HepG2 (cell line): ENCODE measurements around the gene TTC31. TPM values are rescaled to one million over a fixed set of nuclear protein-coding genes. Genes with fewer than 3 reads are reported as not detected.

Experiments
- ATM ChIP-seq: fragments of 450-650 bp; IDR thresholded peaks from 2 replicates; pipeline ENCODE4 v1.7.1; 2017; ENCODE audit warnings: mild to moderate bottlenecking, borderline replicate concordance
- CREM ChIP-seq, 2 experiments: sonication (generic) in 1 of 2; formaldehyde crosslinking in 1 of 2; IDR thresholded peaks; 2 replicates each; pipeline versions ENCODE4 v1.4.0 to v1.6.1; 2016 to 2020; ENCODE audit warnings: antibody characterized with exemption in 1 of 2, mild to moderate bottlenecking in 1 of 2, missing genetic modification reagents in 1 of 2
- HDAC6 ChIP-seq: fragments of 200-600 bp; sonication (generic); IDR thresholded peaks from 2 replicates; pipeline ENCODE4 v1.7.0; 2017; ENCODE audit warnings: mild to moderate bottlenecking, antibody characterized with exemption, low read length, low read depth
- HES4 ChIP-seq: sonication (generic); formaldehyde crosslinking; IDR thresholded peaks from 2 replicates; pipeline ENCODE4 v1.9.0; 2021; ENCODE audit warnings: mild to moderate bottlenecking, missing genetic modification reagents, borderline replicate concordance
- KLF13 ChIP-seq: sonication (generic); formaldehyde crosslinking; IDR thresholded peaks from 2 replicates; pipeline ENCODE4 v1.4.0; 2020; ENCODE audit warnings: mild to moderate bottlenecking, missing genetic modification reagents
- NCOA5 ChIP-seq: sonication (generic); formaldehyde crosslinking; IDR thresholded peaks from 2 replicates; pipeline ENCODE4 v1.4.0; 2020; ENCODE audit warnings: missing genetic modification reagents
- NFE2L2 ChIP-seq: fragments of 150-350 bp; IDR thresholded peaks from 2 replicates; pipeline ENCODE4 v1.6.1; 2014; ENCODE audit warnings: low read length
- NPAS2 ChIP-seq: sonication (generic); formaldehyde crosslinking; IDR thresholded peaks from 2 replicates; pipeline ENCODE4 v1.8.0; 2022; ENCODE audit warnings: mild to moderate bottlenecking, missing genetic modification reagents, borderline replicate concordance
- RFX1 ChIP-seq: fragments of 450-650 bp; IDR thresholded peaks from 2 replicates; pipeline ENCODE4 v1.6.1; 2017
- SSRP1 ChIP-seq: IDR thresholded peaks from 2 replicates; pipeline ENCODE4 v1.6.1; 2016; ENCODE audit warnings: control low read depth
- SYNCRIP ChIP-seq: fragments of 200-400 bp; formaldehyde crosslinking; IDR thresholded peaks from 2 replicates; pipeline ENCODE4 v1.6.1; 2018; ENCODE audit warnings: mild to moderate bottlenecking, low read depth, low read length; ENCODE audit not compliant: insufficient read depth
- ZFYVE20 ChIP-seq: sonication (generic); formaldehyde crosslinking; IDR thresholded peaks from 2 replicates; pipeline ENCODE4 v1.8.0; 2023; ENCODE audit warnings: low read depth, mild to moderate bottlenecking, moderate library complexity, missing genetic modification reagents, borderline replicate concordance
- ZMYM2 ChIP-seq: sonication (generic); formaldehyde crosslinking; IDR thresholded peaks from 2 replicates; pipeline ENCODE4 v1.8.0; 2022; ENCODE audit warnings: mild to moderate bottlenecking, missing genetic modification reagents
- ZNF326 ChIP-seq: sonication (generic); formaldehyde crosslinking; IDR thresholded peaks from 2 replicates; pipeline ENCODE4 v1.4.0; 2020; ENCODE audit warnings: missing genetic modification reagents, borderline replicate concordance
- ZNF337 ChIP-seq: sonication (generic); formaldehyde crosslinking; IDR thresholded peaks from 2 replicates; pipeline ENCODE4 v1.5.1; 2020; ENCODE audit warnings: missing genetic modification reagents, low read depth, mild to moderate bottlenecking, borderline replicate concordance
- ZNF530 ChIP-seq: sonication (generic); formaldehyde crosslinking; IDR thresholded peaks from 2 replicates; pipeline ENCODE4 v1.5.0; 2020; ENCODE audit warnings: low read depth, mild to moderate bottlenecking, missing genetic modification reagents
- ZNF549 ChIP-seq: sonication (generic); formaldehyde crosslinking; IDR thresholded peaks from 2 replicates; pipeline ENCODE4 v1.5.0; 2020; ENCODE audit warnings: missing genetic modification reagents
- ZNF619 ChIP-seq: sonication (generic); formaldehyde crosslinking; IDR thresholded peaks from 2 replicates; pipeline ENCODE4 v1.4.0; 2020; ENCODE audit warnings: mild to moderate bottlenecking, missing genetic modification reagents
- polyA plus RNA-seq, 8 experiments: library from polyadenylated mRNA; depleted of rRNA in 3 of 8; stranded (reverse) in 7 of 8; unstranded in 1 of 8; fragments of >200 nt; fragmentation: Illumina TruSeq in 4 of 8; extraction: Trizol in 4 of 8; gene quantifications; 2 replicates each; pipeline versions ENCODE4 v1.2.1 to v1.2.3, GENCODE V29; 2011 to 2016; ENCODE audit warnings: low read depth in 4 of 8, missing spikeins in 1 of 8, mixed read lengths in 1 of 8; ENCODE audit not compliant: insufficient read depth in 1 of 8
- total RNA-seq, 5 experiments: library from RNA; depleted of rRNA; stranded (reverse); fragments of >200 nt; fragmentation: Illumina TruSeq; extraction: Trizol; gene quantifications; 2 replicates each; pipeline ENCODE4 v1.2.3, GENCODE V29; 2016; ENCODE audit warnings: low read depth in 1 of 5
- TF ChIP-seq, protein P1 (sequence below): sonication (generic); formaldehyde crosslinking; IDR thresholded peaks from 2 replicates; pipeline ENCODE4 v1.4.0; 2020; ENCODE audit warnings: missing genetic modification reagents, borderline replicate concordance
- TF ChIP-seq, protein P2 (sequence below): sonication (generic); formaldehyde crosslinking; IDR thresholded peaks from 2 replicates; pipeline ENCODE4 v1.4.0; 2020; ENCODE audit warnings: mild to moderate bottlenecking, low read depth, missing genetic modification reagents
- TF ChIP-seq, protein P3 (sequence below): sonication (generic); formaldehyde crosslinking; IDR thresholded peaks from 2 replicates; pipeline ENCODE4 v1.5.1; 2020; ENCODE audit warnings: mild to moderate bottlenecking, moderate library complexity, missing genetic modification reagents
- TF ChIP-seq, protein P4 (sequence below): sonication (generic); formaldehyde crosslinking; IDR thresholded peaks from 2 replicates; pipeline ENCODE4 v1.5.0; 2020; ENCODE audit warnings: missing genetic modification reagents
- TF ChIP-seq, protein P5 (sequence below): IDR thresholded peaks from 2 replicates; pipeline ENCODE4 v1.6.1; 2018; ENCODE audit warnings: missing genetic modification reagents

Gene TTC31
- total and polyA plus RNA-seq, 2 of the 13 experiments (the other 11 are each of a cell fraction or from before 2014, with no cell fraction given): 28.3 to 39.5 TPM

DNA sequence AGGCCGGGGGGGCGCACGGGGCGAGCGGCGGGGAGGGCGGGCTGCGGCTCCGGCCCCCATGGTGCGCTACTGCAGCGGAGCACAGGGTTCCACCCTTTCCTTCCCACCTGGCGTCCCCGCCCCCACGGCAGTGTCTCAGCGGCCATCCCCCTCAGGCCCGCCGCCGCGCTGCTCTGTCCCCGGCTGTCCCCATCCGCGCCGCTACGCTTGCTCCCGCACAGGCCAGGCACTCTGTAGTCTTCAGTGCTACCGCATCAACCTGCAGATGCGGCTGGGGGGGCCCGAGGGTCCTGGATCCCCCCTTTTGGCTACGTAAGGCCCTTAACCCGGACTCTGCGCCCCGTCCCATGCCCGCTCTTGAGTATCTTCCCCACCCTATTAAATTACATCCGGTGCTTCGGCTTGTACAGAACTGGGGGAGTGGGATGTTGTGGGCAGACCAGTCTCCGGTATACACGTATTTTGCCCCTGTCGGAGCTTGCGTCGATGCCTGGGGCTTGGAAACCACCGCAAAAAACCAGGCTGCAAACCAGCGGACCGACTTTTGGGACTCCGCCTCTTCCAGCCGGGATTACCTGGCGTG lies 25.2 kb upstream of the TTC31 start (continued):
- TF ChIP-seq, protein P1, sequence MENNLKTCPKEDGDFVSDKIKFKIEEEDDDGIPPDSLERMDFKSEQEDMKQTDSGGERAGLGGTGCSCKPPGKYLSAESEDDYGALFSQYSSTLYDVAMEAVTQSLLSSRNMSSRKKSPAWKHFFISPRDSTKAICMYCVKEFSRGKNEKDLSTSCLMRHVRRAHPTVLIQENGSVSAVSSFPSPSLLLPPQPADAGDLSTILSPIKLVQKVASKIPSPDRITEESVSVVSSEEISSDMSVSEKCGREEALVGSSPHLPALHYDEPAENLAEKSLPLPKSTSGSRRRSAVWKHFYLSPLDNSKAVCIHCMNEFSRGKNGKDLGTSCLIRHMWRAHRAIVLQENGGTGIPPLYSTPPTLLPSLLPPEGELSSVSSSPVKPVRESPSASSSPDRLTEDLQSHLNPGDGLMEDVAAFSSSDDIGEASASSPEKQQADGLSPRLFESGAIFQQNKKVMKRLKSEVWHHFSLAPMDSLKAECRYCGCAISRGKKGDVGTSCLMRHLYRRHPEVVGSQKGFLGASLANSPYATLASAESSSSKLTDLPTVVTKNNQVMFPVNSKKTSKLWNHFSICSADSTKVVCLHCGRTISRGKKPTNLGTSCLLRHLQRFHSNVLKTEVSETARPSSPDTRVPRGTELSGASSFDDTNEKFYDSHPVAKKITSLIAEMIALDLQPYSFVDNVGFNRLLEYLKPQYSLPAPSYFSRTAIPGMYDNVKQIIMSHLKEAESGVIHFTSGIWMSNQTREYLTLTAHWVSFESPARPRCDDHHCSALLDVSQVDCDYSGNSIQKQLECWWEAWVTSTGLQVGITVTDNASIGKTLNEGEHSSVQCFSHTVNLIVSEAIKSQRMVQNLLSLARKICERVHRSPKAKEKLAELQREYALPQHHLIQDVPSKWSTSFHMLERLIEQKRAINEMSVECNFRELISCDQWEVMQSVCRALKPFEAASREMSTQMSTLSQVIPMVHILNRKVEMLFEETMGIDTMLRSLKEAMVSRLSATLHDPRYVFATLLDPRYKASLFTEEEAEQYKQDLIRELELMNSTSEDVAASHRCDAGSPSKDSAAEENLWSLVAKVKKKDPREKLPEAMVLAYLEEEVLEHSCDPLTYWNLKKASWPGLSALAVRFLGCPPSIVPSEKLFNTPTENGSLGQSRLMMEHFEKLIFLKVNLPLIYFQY (CRISPR knock-in tag): no peak; the same call in 1 of the 2 replicates
- TF ChIP-seq KLF13 (CRISPR knock-in tag) (no peak), SYNCRIP (no peak), RFX1 (no peak), ZFYVE20 (CRISPR knock-in tag) (no peak), NCOA5 (CRISPR knock-in tag) (no peak), SSRP1 (CRISPR knock-in tag) (no peak), NFE2L2 (no peak), ZNF619 (CRISPR knock-in tag) (no peak), NPAS2 (CRISPR knock-in tag) (no peak), ATM (no peak), ZMYM2 (CRISPR knock-in tag) (peak; percentile 62; the same call in 1 of the 2 replicates), CREM (IDR thresholded peaks at IDR 0.05) (no peak), CREM (CRISPR knock-in tag; IDR thresholded peaks at IDR 0.05) (no peak), HDAC6 (no peak), ZNF549 (no peak), ZNF530 (CRISPR knock-in tag) (no peak), ZNF337 (CRISPR knock-in tag) (peak; percentile 11; the same call in 1 of the 2 replicates), ZNF326 (no peak), HES4 (CRISPR knock-in tag) (peak; percentile 56)
- TF ChIP-seq, protein P2, sequence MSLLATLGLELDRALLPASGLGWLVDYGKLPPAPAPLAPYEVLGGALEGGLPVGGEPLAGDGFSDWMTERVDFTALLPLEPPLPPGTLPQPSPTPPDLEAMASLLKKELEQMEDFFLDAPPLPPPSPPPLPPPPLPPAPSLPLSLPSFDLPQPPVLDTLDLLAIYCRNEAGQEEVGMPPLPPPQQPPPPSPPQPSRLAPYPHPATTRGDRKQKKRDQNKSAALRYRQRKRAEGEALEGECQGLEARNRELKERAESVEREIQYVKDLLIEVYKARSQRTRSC (CRISPR knock-in tag): no peak
- TF ChIP-seq, protein P3, sequence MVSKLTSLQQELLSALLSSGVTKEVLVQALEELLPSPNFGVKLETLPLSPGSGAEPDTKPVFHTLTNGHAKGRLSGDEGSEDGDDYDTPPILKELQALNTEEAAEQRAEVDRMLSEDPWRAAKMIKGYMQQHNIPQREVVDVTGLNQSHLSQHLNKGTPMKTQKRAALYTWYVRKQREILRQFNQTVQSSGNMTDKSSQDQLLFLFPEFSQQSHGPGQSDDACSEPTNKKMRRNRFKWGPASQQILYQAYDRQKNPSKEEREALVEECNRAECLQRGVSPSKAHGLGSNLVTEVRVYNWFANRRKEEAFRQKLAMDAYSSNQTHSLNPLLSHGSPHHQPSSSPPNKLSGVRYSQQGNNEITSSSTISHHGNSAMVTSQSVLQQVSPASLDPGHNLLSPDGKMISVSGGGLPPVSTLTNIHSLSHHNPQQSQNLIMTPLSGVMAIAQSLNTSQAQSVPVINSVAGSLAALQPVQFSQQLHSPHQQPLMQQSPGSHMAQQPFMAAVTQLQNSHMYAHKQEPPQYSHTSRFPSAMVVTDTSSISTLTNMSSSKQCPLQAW (CRISPR knock-in tag): peak; percentile 59; the same call in 1 of the 2 replicates
- TF ChIP-seq, protein P4, sequence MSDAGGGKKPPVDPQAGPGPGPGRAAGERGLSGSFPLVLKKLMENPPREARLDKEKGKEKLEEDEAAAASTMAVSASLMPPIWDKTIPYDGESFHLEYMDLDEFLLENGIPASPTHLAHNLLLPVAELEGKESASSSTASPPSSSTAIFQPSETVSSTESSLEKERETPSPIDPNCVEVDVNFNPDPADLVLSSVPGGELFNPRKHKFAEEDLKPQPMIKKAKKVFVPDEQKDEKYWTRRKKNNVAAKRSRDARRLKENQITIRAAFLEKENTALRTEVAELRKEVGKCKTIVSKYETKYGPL (CRISPR knock-in tag): no peak
- TF ChIP-seq, protein P5, sequence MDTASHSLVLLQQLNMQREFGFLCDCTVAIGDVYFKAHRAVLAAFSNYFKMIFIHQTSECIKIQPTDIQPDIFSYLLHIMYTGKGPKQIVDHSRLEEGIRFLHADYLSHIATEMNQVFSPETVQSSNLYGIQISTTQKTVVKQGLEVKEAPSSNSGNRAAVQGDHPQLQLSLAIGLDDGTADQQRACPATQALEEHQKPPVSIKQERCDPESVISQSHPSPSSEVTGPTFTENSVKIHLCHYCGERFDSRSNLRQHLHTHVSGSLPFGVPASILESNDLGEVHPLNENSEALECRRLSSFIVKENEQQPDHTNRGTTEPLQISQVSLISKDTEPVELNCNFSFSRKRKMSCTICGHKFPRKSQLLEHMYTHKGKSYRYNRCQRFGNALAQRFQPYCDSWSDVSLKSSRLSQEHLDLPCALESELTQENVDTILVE (CRISPR knock-in tag): no peak; the same call in 1 of the 2 replicates
